A549 (cell line): ENCODE measurements around the gene KIF21A.

ENCODE experiments used
- CTCF ChIP-seq: fragments of >200 bp; sonication (Bioruptor Twin); formaldehyde crosslinking; IDR thresholded peaks from 3 replicates; pipeline ENCODE4 v1.5.1; 2016
- ELK1 ChIP-seq: fragments of 150-350 bp; IDR thresholded peaks from 2 replicates; pipeline ENCODE4 v1.6.1; 2014; ENCODE audit warnings: low read depth, mild to moderate bottlenecking, low read length
- RNF2 ChIP-seq: fragments of 200-600 bp; sonication (generic); IDR thresholded peaks from 2 replicates; pipeline ENCODE4 v1.6.1; 2016; ENCODE audit warnings: low read depth, mild to moderate bottlenecking, antibody characterized with exemption, moderate library complexity, borderline replicate concordance

- TF ChIP-seq CTCF = no peak
- TF ChIP-seq ELK1 = no peak
- no peak for TF ChIP-seq RNF2
These were observed 175.0 kb downstream of the KIF21A start for GRCh38 chr12:39267886-39268285.
